ENCODE results near the gene AHSG. TPM values are rescaled to one million over a fixed set of nuclear protein-coding genes. Genes with fewer than 3 reads are reported as not detected.

Gene AHSG
- total RNA-seq, 4 donors from 2014 or later = not detected

DNA sequence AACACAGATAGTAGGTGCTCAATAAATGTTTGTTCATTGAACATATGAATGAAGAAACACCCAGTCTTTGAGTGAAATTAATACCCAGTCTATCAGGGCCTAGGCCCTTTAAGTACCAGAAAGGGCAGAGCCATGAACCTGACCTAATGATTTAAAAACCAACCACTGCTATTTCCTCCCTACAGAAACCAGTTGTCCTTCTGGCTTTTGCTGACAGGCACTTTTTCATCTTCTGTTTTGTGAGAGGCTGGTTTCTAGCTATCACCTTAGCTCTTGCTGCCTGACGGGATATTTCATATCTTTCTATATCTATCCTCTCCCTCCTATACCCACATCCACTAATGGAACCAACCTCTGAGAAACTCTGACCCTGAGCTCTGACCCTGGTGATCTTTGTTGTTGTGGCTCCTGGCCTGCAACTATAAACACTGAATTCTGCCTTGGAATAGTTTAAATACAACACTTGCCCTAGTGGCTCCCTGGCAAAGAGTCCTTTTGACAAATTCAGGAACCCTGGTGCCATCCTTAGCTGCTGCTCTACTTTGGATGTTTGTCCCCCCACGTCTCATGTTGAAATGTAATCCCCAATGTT lies 4.1 kb upstream of the AHSG start:
- Histone ChIP-seq H3K27me3 (no peaks in the 10 kb centered on the region), H3K9me3 (no peaks in the 10 kb centered on the region), H3K4me3 (no peak overlapping the region), H3K36me3 (no peaks in the 10 kb centered on the region), H3K4me1 (no peaks in the 10 kb centered on the region), H3K27ac (no peak overlapping the region)
- intact Hi-C loops (cut with DNase I; ENCODE audit: low total_unique reads) = no loop called here
- DNase-seq = no peak
- TF ChIP-seq POLR2A (IDR thresholded peaks at IDR 0.05) = no peak
- TF ChIP-seq, protein P1, sequence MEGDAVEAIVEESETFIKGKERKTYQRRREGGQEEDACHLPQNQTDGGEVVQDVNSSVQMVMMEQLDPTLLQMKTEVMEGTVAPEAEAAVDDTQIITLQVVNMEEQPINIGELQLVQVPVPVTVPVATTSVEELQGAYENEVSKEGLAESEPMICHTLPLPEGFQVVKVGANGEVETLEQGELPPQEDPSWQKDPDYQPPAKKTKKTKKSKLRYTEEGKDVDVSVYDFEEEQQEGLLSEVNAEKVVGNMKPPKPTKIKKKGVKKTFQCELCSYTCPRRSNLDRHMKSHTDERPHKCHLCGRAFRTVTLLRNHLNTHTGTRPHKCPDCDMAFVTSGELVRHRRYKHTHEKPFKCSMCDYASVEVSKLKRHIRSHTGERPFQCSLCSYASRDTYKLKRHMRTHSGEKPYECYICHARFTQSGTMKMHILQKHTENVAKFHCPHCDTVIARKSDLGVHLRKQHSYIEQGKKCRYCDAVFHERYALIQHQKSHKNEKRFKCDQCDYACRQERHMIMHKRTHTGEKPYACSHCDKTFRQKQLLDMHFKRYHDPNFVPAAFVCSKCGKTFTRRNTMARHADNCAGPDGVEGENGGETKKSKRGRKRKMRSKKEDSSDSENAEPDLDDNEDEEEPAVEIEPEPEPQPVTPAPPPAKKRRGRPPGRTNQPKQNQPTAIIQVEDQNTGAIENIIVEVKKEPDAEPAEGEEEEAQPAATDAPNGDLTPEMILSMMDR (IDR thresholded peaks at IDR 0.05) = no peak

DNA sequence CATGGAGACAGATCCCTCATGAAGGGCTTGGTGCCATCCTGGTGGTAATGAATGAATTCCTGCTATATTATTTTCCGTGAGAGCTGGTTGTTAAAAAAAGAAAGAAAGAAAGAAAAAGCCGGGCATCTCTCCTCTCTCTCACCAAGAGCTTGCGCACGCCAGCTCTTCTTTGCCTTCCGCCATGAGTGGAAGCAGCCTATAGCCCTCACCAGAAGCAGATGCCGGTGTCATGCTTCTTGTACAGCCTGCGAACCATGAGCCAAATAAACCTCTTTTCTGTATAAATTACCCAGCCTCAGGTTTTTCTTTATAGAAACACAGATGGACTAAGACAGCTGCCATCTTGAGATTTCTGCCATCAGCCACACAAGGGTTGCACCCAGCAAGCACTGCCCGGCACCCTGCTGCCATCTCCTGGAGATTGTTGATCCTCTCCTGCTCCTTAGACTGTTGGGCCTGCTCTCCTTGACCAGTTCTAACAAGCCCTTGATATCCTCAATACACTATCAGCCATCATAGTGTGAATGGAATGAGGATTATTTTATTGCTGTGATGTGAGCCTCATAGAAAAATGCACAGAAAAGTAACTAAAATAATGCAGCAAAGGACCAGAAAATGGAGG lies 3.5 kb upstream of the AHSG start:
- no peak for DNase-seq
- intact Hi-C loops (cut with DNase I; ENCODE audit: low total_unique reads) = no loop called here
- Histone ChIP-seq H3K4me1 (no peaks in the 10 kb centered on the region), H3K9me3 (no peaks in the 10 kb centered on the region), H3K27ac (no peak overlapping the region), H3K4me3 (no peak overlapping the region), H3K27me3 (no peaks in the 10 kb centered on the region), H3K36me3 (no peaks in the 10 kb centered on the region)
- TF ChIP-seq POLR2A (IDR thresholded peaks at IDR 0.05) = no peak
- TF ChIP-seq, protein P1 (IDR thresholded peaks at IDR 0.05) = no peak

DNA sequence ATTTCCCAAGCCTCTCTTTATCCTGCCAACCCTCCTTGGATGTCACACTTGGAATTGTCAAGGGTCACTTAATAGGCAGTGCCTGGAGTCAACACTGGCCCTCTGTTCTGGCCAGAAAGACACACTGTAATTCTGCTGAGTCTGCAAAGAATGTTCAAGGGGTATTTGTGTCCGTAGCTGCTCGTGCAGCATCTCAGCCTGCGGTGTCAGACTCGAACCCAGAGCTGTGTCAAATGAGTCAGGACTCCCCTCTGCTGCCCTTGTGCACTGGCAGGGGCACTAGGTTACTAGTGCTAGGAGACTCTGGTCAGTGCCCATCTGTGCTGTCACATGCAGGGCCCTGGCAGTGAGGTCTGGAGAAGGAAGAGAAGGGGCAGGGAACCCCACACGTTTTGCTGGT lies 795 bp upstream of the AHSG start:
- intact Hi-C loops (cut with DNase I; ENCODE audit: low total_unique reads) = no loop called here
- TF ChIP-seq, protein P1 (IDR thresholded peaks at IDR 0.05) = no peak
- TF ChIP-seq POLR2A (IDR thresholded peaks at IDR 0.05) = no peak
- DNase-seq = no peak
- Histone ChIP-seq H3K27me3 (no peaks in the 10 kb centered on the region), H3K9me3 (no peaks in the 10 kb centered on the region), H3K36me3 (no peaks in the 10 kb centered on the region), H3K4me3 (no peak overlapping the region), H3K4me1 (no peaks in the 10 kb centered on the region), H3K27ac (no peak overlapping the region)

DNA sequence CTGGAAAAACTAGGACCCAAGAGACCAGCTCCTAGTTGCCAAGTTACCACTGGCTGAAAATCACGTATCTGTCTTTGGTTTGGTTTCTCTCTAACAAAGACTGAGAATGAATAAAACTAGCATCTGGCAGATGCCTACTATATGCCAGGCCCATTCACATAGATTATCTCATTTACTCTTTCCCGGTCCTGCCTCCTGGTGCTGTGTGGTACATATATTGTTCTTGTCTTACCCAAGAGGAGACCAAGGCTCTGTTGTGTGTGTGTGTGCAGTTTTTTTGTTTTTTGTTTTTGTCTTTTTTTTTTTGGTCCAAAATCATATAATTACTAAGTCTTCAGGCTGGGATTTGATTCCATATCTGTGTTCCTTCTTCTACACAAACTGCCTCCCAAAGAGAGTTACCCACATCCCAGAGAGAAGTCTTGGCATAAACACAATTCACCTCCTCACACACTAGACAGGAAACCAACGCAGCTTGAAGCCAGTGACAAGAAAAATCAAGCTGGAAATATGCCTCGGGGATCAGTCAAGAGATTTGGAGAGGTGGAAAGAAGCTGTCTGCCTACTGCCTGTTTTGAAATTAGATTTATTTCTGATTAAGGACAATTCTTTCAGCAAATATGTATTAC lies 891 bp downstream of the AHSG start:
- H3K9me3 ChIP-seq = no peaks in the 10 kb centered on the region

DNA sequence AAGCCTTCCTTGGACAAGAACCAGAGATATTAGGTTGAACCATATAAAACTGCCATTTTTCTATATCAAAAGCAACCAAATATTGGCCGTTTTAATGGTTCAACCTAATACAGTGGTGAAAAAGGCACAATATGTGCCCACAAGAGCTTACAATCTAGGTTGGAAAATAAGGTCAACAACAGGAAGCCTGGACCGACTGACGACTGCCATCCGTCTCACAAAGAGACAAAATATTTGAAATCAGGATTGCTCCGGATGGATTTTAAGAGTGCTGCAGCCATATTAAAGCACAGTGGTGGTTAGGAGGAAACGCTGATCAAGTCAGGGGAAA lies 1.4 kb downstream of the AHSG start:
- Histone ChIP-seq H3K36me3 (no peaks in the 10 kb centered on the region), H3K4me3 (no peak overlapping the region), H3K27ac (no peak overlapping the region), H3K27me3 (no peaks in the 10 kb centered on the region), H3K9me3 (no peaks in the 10 kb centered on the region), H3K4me1 (no peaks in the 10 kb centered on the region)
- no peak for TF ChIP-seq POLR2A (IDR thresholded peaks at IDR 0.05)
- TF ChIP-seq, protein P1 (IDR thresholded peaks at IDR 0.05) = no peak
- intact Hi-C loops (cut with DNase I; ENCODE audit: low total_unique reads) = no loop called here
- no peak for DNase-seq

More for the DNA sequence above, 891 bp downstream of the AHSG start:
- intact Hi-C loops (cut with DNase I; ENCODE audit: low total_unique reads) = no loop called here
- Histone ChIP-seq H3K4me3 (no peak overlapping the region), H3K4me1 (no peaks in the 10 kb centered on the region), H3K36me3 (no peaks in the 10 kb centered on the region), H3K27me3 (no peaks in the 10 kb centered on the region), H3K27ac (no peak overlapping the region)
- TF ChIP-seq POLR2A (IDR thresholded peaks at IDR 0.05) = no peak
- TF ChIP-seq, protein P1 (IDR thresholded peaks at IDR 0.05) = no peak
- no peak for DNase-seq
